H9 (cell line): Measurements from ENCODE around the gene MED13L. TPM values are rescaled to one million over a fixed set of nuclear protein-coding genes. Genes with fewer than 3 reads are reported as not detected.

Experiments
- DNase-seq: peaks from one replicate; pipeline ENCODE4 v3.0.0-alpha.2; 2017
- H2AFZ ChIP-seq: one replicate; pipeline ENCODE4 v1.6.1; 2013; ENCODE audit warnings: mild to moderate bottlenecking, low read length, control low read depth, moderate library complexity
- H2AK5ac ChIP-seq: 2 replicates; pipeline ENCODE4 v1.6.1; 2013; ENCODE audit warnings: low read length, control low read depth, mixed read lengths; ENCODE audit not compliant: insufficient read length
- H2BK120ac ChIP-seq: one replicate; pipeline ENCODE4 v1.6.1; 2013; ENCODE audit warnings: low read depth, mild to moderate bottlenecking, low read length, control low read depth, inconsistent platforms; ENCODE audit not compliant: poor library complexity, severe bottlenecking
- H2BK12ac ChIP-seq: 2 replicates; pipeline ENCODE4 v1.6.1; 2013; ENCODE audit warnings: low read length, control low read depth, mixed read lengths, low read depth; ENCODE audit not compliant: insufficient read length
- H2BK15ac ChIP-seq: 2 replicates; pipeline ENCODE4 v1.6.1; 2013; ENCODE audit warnings: low read depth, low read length, control low read depth
- H2BK20ac ChIP-seq: one replicate; pipeline ENCODE4 v1.6.1; 2013; ENCODE audit warnings: low read depth, mild to moderate bottlenecking, low read length, control low read depth, inconsistent platforms; ENCODE audit not compliant: poor library complexity, severe bottlenecking
- H2BK5ac ChIP-seq: 2 replicates; pipeline ENCODE4 v1.6.1; 2013; ENCODE audit warnings: low read length, control low read depth, mixed read lengths; ENCODE audit not compliant: insufficient read length
- H3K14ac ChIP-seq: 2 replicates; pipeline ENCODE4 v1.6.1; 2013; ENCODE audit warnings: low read length, control low read depth; ENCODE audit not compliant: insufficient read depth
- H3K18ac ChIP-seq: 2 replicates; pipeline ENCODE4 v1.6.1; 2013; ENCODE audit warnings: low read depth, mild to moderate bottlenecking, mixed read lengths, low read length, control low read depth; ENCODE audit not compliant: insufficient read length
- H3K23ac ChIP-seq: 2 replicates; pipeline ENCODE4 v1.6.1; 2013; ENCODE audit warnings: low read length, control low read depth, mixed read lengths, low read depth; ENCODE audit not compliant: insufficient read length
- H3K23me2 ChIP-seq: 2 replicates; pipeline ENCODE4 v1.6.1; 2013; ENCODE audit warnings: low read depth, mild to moderate bottlenecking, mixed read lengths, low read length, control low read depth; ENCODE audit not compliant: insufficient read length, poor library complexity, severe bottlenecking
- H3K27ac ChIP-seq: 2 replicates; pipeline ENCODE4 v1.5.1; 2013; ENCODE audit warnings: low read length, control low read depth, mixed read lengths, low read depth; ENCODE audit not compliant: insufficient read length
- H3K27me3 ChIP-seq: 2 replicates; pipeline ENCODE4 v1.6.1; 2013; ENCODE audit warnings: low read length, control low read depth, inconsistent platforms; ENCODE audit not compliant: insufficient read depth
- H3K4ac ChIP-seq: 2 replicates; pipeline ENCODE4 v1.6.1; 2013; ENCODE audit warnings: low read depth, mild to moderate bottlenecking, control low read depth, inconsistent platforms, low read length, moderate library complexity
- H3K4me1 ChIP-seq: 2 replicates; pipeline ENCODE4 v1.6.1; 2013; ENCODE audit warnings: low read length, control low read depth, inconsistent platforms; ENCODE audit not compliant: insufficient read depth
- H3K4me2 ChIP-seq: 2 replicates; pipeline ENCODE4 v1.6.1; 2013; ENCODE audit warnings: low read length, control low read depth, mixed read lengths; ENCODE audit not compliant: insufficient read length, insufficient read depth
- H3K56ac ChIP-seq: 2 replicates; pipeline ENCODE4 v1.6.1; 2013; ENCODE audit warnings: low read depth, mild to moderate bottlenecking, mixed read lengths, low read length, control low read depth; ENCODE audit not compliant: insufficient read length
- H3K79me1 ChIP-seq: 2 replicates; pipeline ENCODE4 v1.6.1; 2013; ENCODE audit warnings: low read depth, mild to moderate bottlenecking, moderate library complexity, low read length, control low read depth, inconsistent platforms; ENCODE audit not compliant: insufficient read depth, poor library complexity, severe bottlenecking
- H3K79me2 ChIP-seq: 2 replicates; pipeline ENCODE4 v1.6.1; 2013; ENCODE audit warnings: low read length, control low read depth, inconsistent platforms; ENCODE audit not compliant: insufficient read depth
- H3K9ac ChIP-seq: 2 replicates; pipeline ENCODE4 v1.6.1; 2013; ENCODE audit warnings: low read length, control low read depth, mixed read lengths; ENCODE audit not compliant: insufficient read length; ENCODE audit errors: extremely low read depth
- H3K9me3 ChIP-seq: one replicate; pipeline ENCODE4 v1.6.1; 2013; ENCODE audit warnings: low read depth, low read length, inconsistent platforms; ENCODE audit not compliant: control insufficient read depth
- H3T11ph ChIP-seq: one replicate; pipeline ENCODE4 v1.6.1; 2013; ENCODE audit warnings: mild to moderate bottlenecking, low read length, control low read depth, inconsistent platforms
- H4K20me1 ChIP-seq: one replicate; pipeline ENCODE4 v1.6.1; 2013; ENCODE audit not compliant: control insufficient read depth, insufficient read length, insufficient read depth
- H4K5ac ChIP-seq: 2 replicates; pipeline ENCODE4 v1.6.1; 2013; ENCODE audit warnings: low read depth, mild to moderate bottlenecking, mixed read lengths, low read length, control low read depth; ENCODE audit not compliant: insufficient read length
- H4K8ac ChIP-seq: replicated peaks from 2 replicates; pipeline ENCODE4 v1.6.1; 2013; ENCODE audit warnings: low read length, control low read depth, mixed read lengths, low read depth; ENCODE audit not compliant: insufficient read length
- H4K91ac ChIP-seq: 2 replicates; pipeline ENCODE4 v1.6.1; 2013; ENCODE audit warnings: low read depth, mild to moderate bottlenecking, moderate library complexity, mixed read lengths, low read length, control low read depth; ENCODE audit not compliant: insufficient read length
- H3K27ac Mint-ChIP-seq, 3 experiments: 2 replicates in 2 of 3; 3 replicates in 1 of 3; pipeline ENCODE4 v1.8.0; 2020 to 2021; ENCODE audit warnings: mixed read lengths in 3 of 3, mild to moderate bottlenecking in 1 of 3, moderate library complexity in 1 of 3
- H3K27me3 Mint-ChIP-seq: 2 replicates; pipeline ENCODE4 v1.8.0; 2021; ENCODE audit warnings: low read depth, mild to moderate bottlenecking, moderate library complexity, mixed read lengths
- H3K36me3 Mint-ChIP-seq, 3 experiments: 2 replicates in 2 of 3; 3 replicates in 1 of 3; pipeline ENCODE4 v1.8.0; 2020 to 2021; ENCODE audit warnings: low read depth in 3 of 3, mixed read lengths in 3 of 3; ENCODE audit not compliant: insufficient read depth in 1 of 3
- H3K4me1 Mint-ChIP-seq, 2 experiments: 2 replicates each; pipeline ENCODE4 v1.8.0; 2020; ENCODE audit warnings: mixed read lengths in 2 of 2
- H3K4me3 Mint-ChIP-seq, 2 experiments: 2 replicates in 1 of 2; 3 replicates in 1 of 2; pipeline ENCODE4 v1.8.0; 2020 to 2021; ENCODE audit warnings: mild to moderate bottlenecking in 2 of 2, mixed read lengths in 2 of 2, moderate library complexity in 1 of 2
- H3K9me3 Mint-ChIP-seq, 2 experiments: 2 replicates in 1 of 2; 3 replicates in 1 of 2; pipeline ENCODE4 v1.8.0; 2020; ENCODE audit warnings: mild to moderate bottlenecking in 2 of 2, mixed read lengths in 2 of 2, moderate library complexity in 1 of 2
- CTCF ChIP-seq: fragments of 200-600 bp; sonication (generic); conservative IDR thresholded peaks from 3 replicates; pipeline ENCODE4 v1.8.0; 2021; ENCODE audit warnings: antibody characterized with exemption, mild to moderate bottlenecking
- WGBS: extraction: QIAGEN DNeasy Blood & Tissue Kit; methylation state at CpG from one replicate; pipeline ENCODE4 v1.1.7; 2013; ENCODE audit warnings: missing lambda C conversion rate, low lambda C conversion rate, mixed read lengths; ENCODE audit not compliant: insufficient read length; ENCODE audit errors: extremely low coverage; 5-methylcytosine and 5-hydroxymethylcytosine counted together
- total RNA-seq: library from RNA; stranded (reverse); gene quantifications from 2 replicates; pipeline ENCODE4 v1.2.1, GENCODE V29; 2021

MED13L gene
- total RNA-seq, 1 experiment from 2014 or later = 52.4 TPM

DNA sequence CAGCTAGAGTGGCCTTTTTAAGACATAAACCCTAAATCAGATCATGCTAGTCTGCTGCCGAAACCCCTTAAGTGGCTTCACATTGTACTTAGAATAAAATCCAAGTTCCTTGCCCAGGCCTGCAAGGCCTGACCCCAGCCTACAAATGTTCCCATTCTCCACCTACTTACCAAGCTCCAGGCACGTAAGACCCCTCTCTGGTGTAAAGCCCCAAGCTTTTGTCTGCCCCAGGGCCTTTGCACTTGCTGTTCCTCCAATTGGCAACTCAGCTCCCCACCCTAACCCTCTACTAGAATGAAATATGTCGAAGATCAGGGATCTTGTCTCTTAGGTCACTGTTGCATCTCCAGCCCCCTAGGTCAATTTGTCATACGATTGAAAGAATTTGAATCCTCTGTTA, 27.1 kb upstream of the MED13L start:
- Histone ChIP-seq H3K79me2 (no peaks in the 10 kb centered on the region), H2AFZ (no peak overlapping the region), H3T11ph (no peak overlapping the region), H4K8ac (no peak overlapping the region), H3K56ac (no peak overlapping the region), H4K91ac (no peak overlapping the region), H4K5ac (no peak overlapping the region), H2BK12ac (no peak overlapping the region), H3K9ac (no peak overlapping the region), H3K27me3 (no peaks in the 10 kb centered on the region), H3K18ac (no peak overlapping the region), H3K4me2 (no peak overlapping the region), H3K4ac (no peak overlapping the region), H2BK5ac (no peak overlapping the region), H3K27ac (no peak overlapping the region), H3K23ac (no peak overlapping the region), H4K20me1 (no peaks in the 10 kb centered on the region), H2BK15ac (no peak overlapping the region), H2AK5ac (no peak overlapping the region), H3K14ac (no peak overlapping the region), H3K23me2 (no peaks in the 10 kb centered on the region), H2BK120ac (no peak overlapping the region), H2BK20ac (no peak overlapping the region), H3K9me3 (no peaks in the 10 kb centered on the region), H3K4me1 (no peaks in the 10 kb centered on the region; the same call in 1 of the 2 replicates), H3K79me1 (no peaks in the 10 kb centered on the region)
- no CpG with 5 or more reads among the region's 4 CpGs for WGBS
- no peak overlapping the region for H3K4me3 Mint-ChIP-seq
- H3K27me3 Mint-ChIP-seq = no peaks in the 10 kb centered on the region; the same call in 1 of the 2 replicates
- DNase-seq = no peak
- no peak for TF ChIP-seq CTCF
- H3K9me3 Mint-ChIP-seq = peaks cover 3 to 4% of the 10 kb centered on the region in 2 experiments; a peak in 2 of 5 replicates
- no peaks in the 10 kb centered on the region for H3K36me3 Mint-ChIP-seq
- peaks cover 9 to 22% of the 10 kb centered on the region in 2 experiments for H3K4me1 Mint-ChIP-seq
- H3K27ac Mint-ChIP-seq = peak overlapping the region in 1 of 3 experiments; percentile 34; a peak in 1 of 7 replicates
